Suprapubic skin (tissue), 4 donors: ENCODE results near the gene OSBPL6. TPM values are rescaled to one million over a fixed set of nuclear protein-coding genes. Genes with fewer than 3 reads are reported as not detected.

Experiments
- DNase-seq, 2 donors: peaks; one replicate each; pipeline ENCODE4 v3.0.0-alpha.2; 2019; ENCODE audit warnings: low spot score in 2 of 2
- H3K27ac ChIP-seq: fragments of 200-600 bp; sonication (generic); one replicate; pipeline ENCODE4 v1.5.1; 2019
- H3K27me3 ChIP-seq: fragments of 200-600 bp; sonication (generic); one replicate; pipeline ENCODE4 v1.5.1; 2019
- H3K36me3 ChIP-seq: fragments of 200-600 bp; sonication (generic); one replicate; pipeline ENCODE4 v1.5.1; 2019
- H3K4me1 ChIP-seq: fragments of 200-600 bp; sonication (generic); one replicate; pipeline ENCODE4 v1.5.1; 2019
- H3K4me3 ChIP-seq: fragments of 200-600 bp; sonication (generic); one replicate; pipeline ENCODE4 v1.5.1; 2019; ENCODE audit warnings: mild to moderate bottlenecking
- H3K9me3 ChIP-seq: fragments of 200-600 bp; sonication (generic); one replicate; pipeline ENCODE4 v1.5.1; 2019
- CTCF ChIP-seq, 2 donors: fragments of 200-600 bp in 1 of 2; fragments of 450-650 bp in 1 of 2; sonication (generic) in 1 of 2; IDR thresholded peaks; one replicate each; pipeline ENCODE4 v1.5.1; 2016 to 2019; ENCODE audit warnings: antibody characterized with exemption in 2 of 2, mild to moderate bottlenecking in 1 of 2, moderate library complexity in 1 of 2
- EP300 ChIP-seq: sonication (generic); formaldehyde crosslinking; IDR thresholded peaks from one replicate; pipeline ENCODE4 v1.6.1; 2017; ENCODE audit warnings: antibody characterized with exemption
- POLR2A ChIP-seq, 2 donors: fragments of 450-650 bp; IDR thresholded peaks; one replicate each; pipeline ENCODE4 v1.6.1; 2017; ENCODE audit warnings: antibody characterized with exemption in 2 of 2, mild to moderate bottlenecking in 2 of 2, moderate library complexity in 2 of 2
- POLR2AphosphoS5 ChIP-seq, 3 donors: sonication (generic); formaldehyde crosslinking; IDR thresholded peaks; one replicate each; pipeline ENCODE4 v1.6.1; 2017; ENCODE audit warnings: antibody characterized with exemption in 3 of 3
- WGBS: methylation state at CpG from one replicate; pipeline ENCODE4 v1.1.5; 2018; 5-methylcytosine and 5-hydroxymethylcytosine counted together
- total RNA-seq, 4 donors: library from RNA; depleted of rRNA; stranded (reverse); fragments of >200 nt; gene quantifications; one replicate each; pipeline ENCODE4 v1.1.0, GENCODE V29; 2016

OSBPL6 gene
- total RNA-seq, 4 donors from 2014 or later, result 19.5 to 30.9 (median 23.9) TPM

- no peak for DNase-seq
- TF ChIP-seq CTCF (IDR thresholded peaks at IDR 0.05), result no peak
- TF ChIP-seq POLR2A (IDR thresholded peaks at IDR 0.05), result no peak
- no peak for TF ChIP-seq EP300
- no peak for TF ChIP-seq POLR2AphosphoS5 (IDR thresholded peaks at IDR 0.05)
- H3K4me3 ChIP-seq, result no peak overlapping the region
Measured at GRCh38 chr2:178429336-178429735, 235.0 kb downstream of the OSBPL6 start.

GRCh38 chr2:178436662-178437061, 242.3 kb downstream of the OSBPL6 start:
- Histone ChIP-seq H3K36me3 (peaks cover 80% of the 10 kb centered on the region), H3K9me3 (no peaks in the 10 kb centered on the region), H3K27me3 (no peaks in the 10 kb centered on the region), H3K4me1 (no peaks in the 10 kb centered on the region), H3K27ac (no peak overlapping the region), H3K4me3 (no peak overlapping the region)
- no peak for TF ChIP-seq EP300
- no peak for TF ChIP-seq CTCF (IDR thresholded peaks at IDR 0.05)
- TF ChIP-seq POLR2A (IDR thresholded peaks at IDR 0.05), result no peak
- TF ChIP-seq POLR2AphosphoS5 (IDR thresholded peaks at IDR 0.05), result no peak
- WGBS, result 90% methylated on average over 2 of the region's 2 CpGs
- DNase-seq, result no peak

More at GRCh38 chr2:178429336-178429735, 235.0 kb downstream of the OSBPL6 start:
- Histone ChIP-seq H3K4me1 (no peaks in the 10 kb centered on the region), H3K36me3 (peaks cover 67% of the 10 kb centered on the region), H3K9me3 (no peaks in the 10 kb centered on the region), H3K27me3 (no peaks in the 10 kb centered on the region), H3K27ac (no peak overlapping the region)

GRCh38 chr2:178441426-178441825, 247.1 kb downstream of the OSBPL6 start:
- Histone ChIP-seq H3K27ac (no peak overlapping the region), H3K9me3 (no peaks in the 10 kb centered on the region), H3K4me3 (no peak overlapping the region), H3K36me3 (peaks cover 81% of the 10 kb centered on the region), H3K4me1 (no peaks in the 10 kb centered on the region), H3K27me3 (no peaks in the 10 kb centered on the region)
- TF ChIP-seq POLR2A (IDR thresholded peaks at IDR 0.05), result no peak
- TF ChIP-seq EP300, result no peak
- TF ChIP-seq POLR2AphosphoS5 (IDR thresholded peaks at IDR 0.05), result no peak
- no peak for TF ChIP-seq CTCF (IDR thresholded peaks at IDR 0.05)
- DNase-seq, result no peak
- WGBS, result 89% methylated on average over 2 of the region's 2 CpGs

GRCh38 chr2:178448968-178449661, 254.8 kb downstream of the OSBPL6 start:
- Histone ChIP-seq H3K4me1 (peaks cover 32% of the 10 kb centered on the region), H3K9me3 (no peaks in the 10 kb centered on the region), H3K4me3 (no peak overlapping the region), H3K36me3 (peaks cover 31% of the 10 kb centered on the region), H3K27ac (no peak overlapping the region), H3K27me3 (no peaks in the 10 kb centered on the region)
- no peak for DNase-seq
- no peak for TF ChIP-seq POLR2AphosphoS5 (IDR thresholded peaks at IDR 0.05)
- no peak for TF ChIP-seq CTCF (IDR thresholded peaks at IDR 0.05)
- TF ChIP-seq EP300, result no peak
- TF ChIP-seq POLR2A (IDR thresholded peaks at IDR 0.05), result no peak
- 81% methylated on average over 4 of the region's 4 CpGs for WGBS

GRCh38 chr2:178449700-178450523, 255.6 kb downstream of the OSBPL6 start:
- Histone ChIP-seq H3K27ac (peak overlapping the region; percentile 100), H3K4me3 (peak overlapping the region; percentile 99), H3K4me1 (peaks cover 32% of the 10 kb centered on the region), H3K27me3 (no peaks in the 10 kb centered on the region), H3K36me3 (peaks cover 23% of the 10 kb centered on the region), H3K9me3 (no peaks in the 10 kb centered on the region)
- DNase-seq, result no peak
- no peak for TF ChIP-seq CTCF (IDR thresholded peaks at IDR 0.05)
- TF ChIP-seq POLR2AphosphoS5 (IDR thresholded peaks at IDR 0.05), result no peak
- TF ChIP-seq EP300, result no peak
- no peak for TF ChIP-seq POLR2A (IDR thresholded peaks at IDR 0.05)
- 7% methylated on average over 18 of the region's 18 CpGs for WGBS
